SK-N-SH treated with all-trans-retinoic acid at 6 μM for 48 hours (cell line): Measurements from ENCODE around the gene TRAP1.

Source experiments
- ATAC-seq: fragments of 200-7000 bp; cut with Tn5 transposase; 3 replicates; pipeline ENCODE4 v1.9.1; 2020; ENCODE audit warnings: mild to moderate bottlenecking, moderate library complexity
- BACH2 ChIP-seq: fragments of 250-450 bp; sonication (Bioruptor Pico); IDR thresholded peaks from 2 replicates; pipeline ENCODE4 v1.9.0; 2021; ENCODE audit warnings: mild to moderate bottlenecking, borderline replicate concordance
- CREB5 ChIP-seq: fragments of 250-450 bp; sonication (Bioruptor Pico); IDR thresholded peaks from 2 replicates; pipeline ENCODE4 v1.5.1; 2020; ENCODE audit warnings: low read depth, mild to moderate bottlenecking, moderate library complexity
- CSDC2 ChIP-seq: fragments of 250-450 bp; sonication (Bioruptor Pico); IDR thresholded peaks from 2 replicates; pipeline ENCODE4 v1.5.0; 2020; ENCODE audit warnings: mild to moderate bottlenecking, moderate library complexity
- CSRNP3 ChIP-seq: fragments of 250-450 bp; sonication (Bioruptor Pico); IDR thresholded peaks from 2 replicates; pipeline ENCODE4 v1.5.1; 2021; ENCODE audit warnings: mild to moderate bottlenecking, moderate library complexity
- GLIS3 ChIP-seq: fragments of 250-450 bp; sonication (Bioruptor Pico); IDR thresholded peaks from 2 replicates; pipeline ENCODE4 v1.5.0; 2020; ENCODE audit warnings: mild to moderate bottlenecking, moderate library complexity
- ISL1 ChIP-seq: fragments of 250-450 bp; sonication (Bioruptor Pico); IDR thresholded peaks from 2 replicates; pipeline ENCODE4 v2.1.2; 2022; ENCODE audit warnings: mild to moderate bottlenecking, moderate library complexity
- PATZ1 ChIP-seq: fragments of 250-450 bp; sonication (Bioruptor Pico); IDR thresholded peaks from 2 replicates; pipeline ENCODE4 v1.8.0; 2020; ENCODE audit warnings: mild to moderate bottlenecking, moderate library complexity, borderline replicate concordance
- POU6F1 ChIP-seq: fragments of 250-450 bp; sonication (Bioruptor Pico); IDR thresholded peaks from 2 replicates; pipeline ENCODE4 v1.8.0; 2021; ENCODE audit warnings: low read depth, mild to moderate bottlenecking, moderate library complexity, borderline replicate concordance
- PPARA ChIP-seq: fragments of 250-450 bp; sonication (Bioruptor Pico); IDR thresholded peaks from 2 replicates; pipeline ENCODE4 v1.5.0; 2020; ENCODE audit warnings: mild to moderate bottlenecking, borderline replicate concordance
- RARB ChIP-seq: fragments of 250-450 bp; sonication (Bioruptor Pico); IDR thresholded peaks from 2 replicates; pipeline ENCODE4 v1.8.0; 2021; ENCODE audit warnings: mild to moderate bottlenecking, moderate library complexity
- SNAI2 ChIP-seq: fragments of 250-450 bp; sonication (Bioruptor Pico); IDR thresholded peaks from 2 replicates; pipeline ENCODE4 v1.5.0; 2020; ENCODE audit warnings: mild to moderate bottlenecking, moderate library complexity
- TCF4 ChIP-seq: fragments of 250-450 bp; sonication (Bioruptor Pico); IDR thresholded peaks from 2 replicates; pipeline ENCODE4 v1.8.0; 2021; ENCODE audit warnings: mild to moderate bottlenecking, moderate library complexity, borderline replicate concordance
- TSHZ2 ChIP-seq: fragments of 250-450 bp; sonication (Bioruptor Pico); IDR thresholded peaks from 2 replicates; pipeline ENCODE4 v1.5.0; 2020; ENCODE audit warnings: mild to moderate bottlenecking, moderate library complexity
- ZC3H10 ChIP-seq: fragments of 250-450 bp; sonication (Bioruptor Pico); IDR thresholded peaks from 2 replicates; pipeline ENCODE4 v1.5.1; 2021; ENCODE audit warnings: mild to moderate bottlenecking, moderate library complexity
- ZFP3 ChIP-seq: fragments of 250-450 bp; sonication (Bioruptor Pico); IDR thresholded peaks from 2 replicates; pipeline ENCODE4 v1.5.0; 2020; ENCODE audit warnings: mild to moderate bottlenecking, moderate library complexity
- ZFP30 ChIP-seq: fragments of 450-650 bp; formaldehyde crosslinking; IDR thresholded peaks from 2 replicates; pipeline ENCODE4 v1.5.0; 2022; ENCODE audit warnings: mild to moderate bottlenecking, moderate library complexity
- ZNF565 ChIP-seq: fragments of 450-650 bp; formaldehyde crosslinking; conservative IDR thresholded peaks from 2 replicates; pipeline ENCODE4 v1.5.0; 2020; ENCODE audit warnings: low read depth, mild to moderate bottlenecking, moderate library complexity
- ZNF70 ChIP-seq: fragments of 450-650 bp; formaldehyde crosslinking; IDR thresholded peaks from 2 replicates; pipeline ENCODE4 v1.5.0; 2020; ENCODE audit warnings: mild to moderate bottlenecking, moderate library complexity
- ZNF8 ChIP-seq: fragments of 450-650 bp; formaldehyde crosslinking; IDR thresholded peaks from 2 replicates; pipeline ENCODE4 v1.5.0; 2020; ENCODE audit warnings: mild to moderate bottlenecking, moderate library complexity

Gene TRAP1

GRCh38 chr16:3625911-3626732 lies 91.2 kb downstream of the TRAP1 start:
- ATAC-seq: peak; percentile 51
- TF ChIP-seq ZFP3 (CRISPR knock-in tag) (no peak), GLIS3 (CRISPR knock-in tag) (no peak), BACH2 (CRISPR knock-in tag) (no peak), ZNF8 (CRISPR knock-in tag) (no peak), ZC3H10 (CRISPR knock-in tag) (no peak), TSHZ2 (no peak), TCF4 (no peak), RARB (CRISPR knock-in tag) (no peak), CREB5 (no peak), ZNF565 (CRISPR knock-in tag) (no peak), ZNF70 (CRISPR knock-in tag) (no peak), PATZ1 (CRISPR knock-in tag) (no peak)
- TF ChIP-seq, all 23 proteins: peak for 0

GRCh38 chr16:3625331-3625730 lies 92.0 kb downstream of the TRAP1 start:
- ATAC-seq: no peak
- no peak for TF ChIP-seq ISL1
- TF ChIP-seq ZNF8 (CRISPR knock-in tag): no peak
- TF ChIP-seq PPARA: no peak
- TF ChIP-seq PATZ1 (CRISPR knock-in tag): no peak
- no peak for TF ChIP-seq SNAI2 (CRISPR knock-in tag)
- TF ChIP-seq RARB (CRISPR knock-in tag): no peak
- TF ChIP-seq ZNF70 (CRISPR knock-in tag): no peak
- TF ChIP-seq POU6F1: no peak
- TF ChIP-seq CSDC2 (CRISPR knock-in tag): no peak
- TF ChIP-seq ZNF565 (CRISPR knock-in tag): no peak
- no peak for TF ChIP-seq CSRNP3 (CRISPR knock-in tag)
- TF ChIP-seq TCF4: no peak
- no peak for TF ChIP-seq ZFP30 (CRISPR knock-in tag)
- TF ChIP-seq, all 23 proteins: peak for 0
